ENCODE results near the gene MSN. TPM values are rescaled to one million over a fixed set of nuclear protein-coding genes. Genes with fewer than 3 reads are reported as not detected.
"Not testable (repeated sequence)": the region's sequence is repeated elsewhere in the genome, so short reads cannot be mapped to it uniquely, and the experiment has no call there.

Gene MSN
- total and polyA plus RNA-seq, 10 of the 15 experiments (the other 5 are each of a cell fraction or from before 2014, with no cell fraction given): 93.8 to 432 (median 270) TPM

GRCh38 chrX:65635378-65635777, 32.1 kb upstream of the MSN start (continued):
- TF ChIP-seq EZH2 (IDR thresholded peaks at IDR 0.05; ENCODE audit: borderline replicate concordance, control insufficient read depth, low read depth, low read length) (no peak), YBX1 (IDR thresholded peaks at IDR 0.05) (no peak), STAT3 (IDR thresholded peaks at IDR 0.05; ENCODE audit: low read depth, low read length) (no peak)
- TF ChIP-seq, protein P1, sequence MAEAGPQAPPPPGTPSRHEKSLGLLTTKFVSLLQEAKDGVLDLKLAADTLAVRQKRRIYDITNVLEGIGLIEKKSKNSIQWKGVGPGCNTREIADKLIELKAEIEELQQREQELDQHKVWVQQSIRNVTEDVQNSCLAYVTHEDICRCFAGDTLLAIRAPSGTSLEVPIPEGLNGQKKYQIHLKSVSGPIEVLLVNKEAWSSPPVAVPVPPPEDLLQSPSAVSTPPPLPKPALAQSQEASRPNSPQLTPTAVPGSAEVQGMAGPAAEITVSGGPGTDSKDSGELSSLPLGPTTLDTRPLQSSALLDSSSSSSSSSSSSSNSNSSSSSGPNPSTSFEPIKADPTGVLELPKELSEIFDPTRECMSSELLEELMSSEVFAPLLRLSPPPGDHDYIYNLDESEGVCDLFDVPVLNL (IDR thresholded peaks at IDR 0.05; ENCODE audit: low read depth, low read length): no peak

DNA sequence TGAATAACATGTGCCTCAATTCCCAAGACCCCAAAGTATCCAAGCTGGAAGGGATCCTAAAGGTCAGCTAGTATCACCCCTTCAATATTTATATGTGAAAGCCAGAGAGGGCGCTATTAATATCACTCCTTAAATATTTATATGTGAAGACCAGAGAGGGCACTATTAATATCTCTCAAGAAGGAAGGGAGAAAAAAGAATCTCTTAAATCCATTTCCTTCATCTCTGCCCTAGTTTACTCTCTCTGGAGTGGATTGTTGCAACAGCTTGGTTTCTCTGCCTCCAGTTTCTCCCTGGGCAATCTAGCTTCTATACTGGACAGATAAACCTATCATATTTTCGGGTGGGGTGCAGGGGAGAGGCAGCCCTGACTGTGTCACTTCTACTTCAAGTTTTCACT, 31.6 kb upstream of the MSN start:
- no peak overlapping the region for H2AFZ ChIP-seq (ENCODE audit: control insufficient read depth, low read depth, low read length)
- no peaks in the 10 kb centered on the region for H4K20me1 ChIP-seq (ENCODE audit: control insufficient read depth, insufficient read depth)
- in situ Hi-C loops (cut with MboI) (no loop called here), intact Hi-C loops (cut with micrococcal nuclease; ENCODE audit: unreplicated experiment) (no loop called here)
- H3K4me3 ChIP-seq: no peak overlapping the region
- TF ChIP-seq MEF2B (IDR thresholded peaks at IDR 0.05; ENCODE audit: partially characterized antibody, poor library complexity, severe bottlenecking) (no peak), POLR2A (IDR thresholded peaks at IDR 0.05; ENCODE audit: low read depth, low read length) (no peak)
- POLR2A ChIA-PET: interaction anchor here (0.6 kb wide), 1 partner anchor 245 kb away, joined by 3 read pairs; no protein-coding TSS in a partner anchor
- 0% methylated on average over 2 of the region's 2 CpGs for WGBS (ENCODE audit: insufficient coverage, insufficient replicate concordance, low lambda C conversion rate, missing lambda C conversion rate)
- H3K9me3 ChIP-seq (replicated peaks; ENCODE audit: control insufficient read depth, insufficient read depth, low read length): no peaks in the 10 kb centered on the region
- no peak for FAIRE-seq
- SMC1A ChIA-PET (ENCODE audit: uncharacterized antibody, unreplicated experiment): no interaction called here
- no peak for ATAC-seq
- no peak overlapping the region for H3K9ac ChIP-seq (ENCODE audit: control insufficient read depth, insufficient read depth, low read length)
- H3K4me1 ChIP-seq (ENCODE audit: control insufficient read depth, insufficient read depth, low read length): no peaks in the 10 kb centered on the region
- no peak overlapping the region for H3K4me2 ChIP-seq (ENCODE audit: control insufficient read depth, insufficient read depth)
- no peaks in the 10 kb centered on the region for H3K79me2 ChIP-seq (ENCODE audit: control insufficient read depth, insufficient read depth, low read length)
- H3K27ac ChIP-seq (ENCODE audit: control insufficient read depth, insufficient read depth): no peak overlapping the region
- no TSS peak for BruUV-seq (replicated peaks)
- H3K36me3 ChIP-seq (ENCODE audit: control insufficient read depth in 2 of 2, insufficient read depth in 2 of 2, low read length in 1 of 2): no peaks in the 10 kb centered on the region
- CTCF ChIA-PET: interaction anchor here (1.4 kb wide), 1 partner anchor 87 kb away, joined by 3 read pairs; no protein-coding TSS in a partner anchor
- H3K27me3 ChIP-seq (replicated peaks in 1 of 2; ENCODE audit: control insufficient read depth in 2 of 2, insufficient read depth in 2 of 2, low read length in 1 of 2): no peaks in the 10 kb centered on the region
- RAD21 ChIA-PET (ENCODE audit: unreplicated experiment): no interaction called here
- no peak for DNase-seq (ENCODE audit: low read depth, low spot score)

- H3K4me3 ChIP-seq; H3K9me3 ChIP-seq (replicated peaks; ENCODE audit: control insufficient read depth, insufficient read depth, low read length); H3K4me1 ChIP-seq (ENCODE audit: control insufficient read depth, insufficient read depth, low read length); H3K79me2 ChIP-seq (ENCODE audit: control insufficient read depth, insufficient read depth, low read length); DNase-seq (ENCODE audit: low read depth, low spot score); H2AFZ ChIP-seq (ENCODE audit: control insufficient read depth, low read depth, low read length); BruUV-seq (replicated peaks); intact Hi-C loops (cut with micrococcal nuclease; ENCODE audit: unreplicated experiment); ATAC-seq; FAIRE-seq; H3K36me3 ChIP-seq (ENCODE audit: control insufficient read depth in 2 of 2, insufficient read depth in 2 of 2, low read length in 1 of 2); H3K27me3 ChIP-seq (replicated peaks in 1 of 2; ENCODE audit: control insufficient read depth in 2 of 2, insufficient read depth in 2 of 2, low read length in 1 of 2); H3K9ac ChIP-seq (ENCODE audit: control insufficient read depth, insufficient read depth, low read length); SMC1A ChIA-PET (ENCODE audit: uncharacterized antibody, unreplicated experiment); in situ Hi-C loops (cut with MboI); H3K27ac ChIP-seq (ENCODE audit: control insufficient read depth, insufficient read depth); H3K4me2 ChIP-seq (ENCODE audit: control insufficient read depth, insufficient read depth); H4K20me1 ChIP-seq (ENCODE audit: control insufficient read depth, insufficient read depth); RAD21 ChIA-PET (ENCODE audit: unreplicated experiment): not testable (repeated sequence)
- ChIA-PET CTCF (interaction anchor here (1.4 kb wide), 1 partner anchor 86 kb away, joined by 3 read pairs; no protein-coding TSS in a partner anchor), POLR2A (interaction anchor here (0.6 kb wide), 1 partner anchor 245 kb away, joined by 3 read pairs; no protein-coding TSS in a partner anchor)
- WGBS (ENCODE audit: insufficient coverage, insufficient replicate concordance, low lambda C conversion rate, missing lambda C conversion rate): 46% methylated on average over 4 of the region's 4 CpGs
Measured at GRCh38 chrX:65636261-65636660, 31.2 kb upstream of the MSN start.

All from GM12878 (cell line).